GM20000 (cell line): ENCODE data around the gene CCND3.

Experiments used
- DNase-seq: peaks from one replicate; pipeline ENCODE4 v3.0.0; 2012; ENCODE audit warnings: low spot score
- CTCF ChIP-seq: IDR thresholded peaks from 2 replicates; pipeline ENCODE4 v1.5.1; 2012; ENCODE audit warnings: mild to moderate bottlenecking, control low read depth; ENCODE audit errors: extremely low read depth, missing control alignments

Gene CCND3

GRCh38 chr6:41932378-41932777, 9.2 kb downstream of the CCND3 start:
- no peak for TF ChIP-seq CTCF

GRCh38 chr6:41931792-41932191, 9.8 kb downstream of the CCND3 start:
- no peak for DNase-seq
- no peak for TF ChIP-seq CTCF

More at GRCh38 chr6:41932378-41932777, 9.2 kb downstream of the CCND3 start:
- DNase-seq, result no peak

- no peak for TF ChIP-seq CTCF
- DNase-seq, result no peak
Observed at GRCh38 chr6:41929924-41930323, 11.7 kb downstream of the CCND3 start.

- TF ChIP-seq CTCF, result no peak
- DNase-seq, result no peak
Observed at GRCh38 chr6:41927253-41927652, 14.4 kb downstream of the CCND3 start.

DNA sequence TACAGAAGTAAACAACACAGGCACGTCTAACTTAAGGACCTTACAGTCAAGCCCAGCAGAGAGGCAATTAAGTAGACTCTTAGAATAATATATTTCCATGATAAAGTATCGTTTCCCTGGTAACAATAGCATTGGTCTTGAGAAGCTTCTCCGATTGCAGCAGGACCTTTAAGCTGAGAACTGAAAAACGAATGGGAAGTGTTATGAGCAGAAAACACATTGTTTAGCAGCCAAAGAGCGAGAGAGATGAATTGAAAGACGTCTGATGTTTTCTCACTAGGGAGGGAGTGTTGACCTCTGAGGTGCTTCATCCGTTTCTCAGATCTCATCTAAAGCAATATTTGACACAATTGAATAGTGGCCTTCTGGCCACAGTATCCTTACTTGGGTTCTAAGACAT, 19.5 kb downstream of the CCND3 start:
- DNase-seq, result no peak
- no peak for TF ChIP-seq CTCF

DNA sequence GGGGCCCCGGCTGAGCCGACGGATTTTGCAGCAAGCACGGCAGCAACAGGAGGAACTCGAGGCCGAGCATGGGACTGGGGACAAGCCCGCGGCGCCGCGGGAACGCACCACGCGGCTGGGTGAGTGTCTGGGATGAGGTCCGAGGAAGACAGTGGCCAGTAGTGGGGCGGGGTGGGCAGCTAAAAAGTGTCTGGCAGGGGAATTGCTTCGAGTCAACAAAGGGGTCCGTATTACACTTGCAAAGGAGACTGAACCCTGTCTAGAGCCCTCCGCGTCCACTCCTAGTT, 20.0 kb downstream of the CCND3 start:
- DNase-seq, result no peak
- no peak for TF ChIP-seq CTCF

GRCh38 chr6:41920921-41921711, 20.5 kb downstream of the CCND3 start, which contains the start of the genes BYSL and MED20:
Gene BYSL (plus strand): TSS chr6:41921499. CDS start chr6:41921563, 64 bp downstream.
Gene MED20 (minus strand): TSS chr6:41921139. CDS start chr6:41921018, 121 bp downstream.
- peak; percentile 93 for DNase-seq
- TF ChIP-seq CTCF, result peak; percentile 85
